Stimulated activated CD4-positive, alpha-beta T cell treated with anti-CD3 and anti-CD28 coated beads, Interleukin-12 subunit alpha, Interleukin-12 subunit beta, amount 100 ng/mL, for 48 hours (primary cell): ENCODE results near the gene TFAM.

Source experiments
- DNase-seq, 3 donors: peaks; one replicate each; pipeline ENCODE4 v3.0.0-alpha.2; 2020; ENCODE audit warnings: low read depth in 2 of 3, low spot score in 1 of 3

The TFAM gene

GRCh38 chr10:58384999-58385783, at the start of gene TFAM:
Gene TFAM (plus strand): TSS chr10:58385410. CDS start chr10:58385548, 138 bp downstream.
- DNase-seq: peak; percentile 91 to 98 (median 95)

GRCh38 chr10:58336242-58336641, 49.0 kb upstream of the TFAM start:
- DNase-seq: no peak

GRCh38 chr10:58341422-58341821, 43.8 kb upstream of the TFAM start:
- no peak for DNase-seq

GRCh38 chr10:58341947-58342346, 43.3 kb upstream of the TFAM start:
- no peak for DNase-seq

GRCh38 chr10:58347967-58348366, 37.2 kb upstream of the TFAM start:
- no peak for DNase-seq

- no peak for DNase-seq
Measured at GRCh38 chr10:58348571-58349033, 36.6 kb upstream of the TFAM start.

- no peak for DNase-seq
Measured at GRCh38 chr10:58350023-58350422, 35.2 kb upstream of the TFAM start.

GRCh38 chr10:58350619-58351323, 34.4 kb upstream of the TFAM start:
- no peak for DNase-seq

GRCh38 chr10:58351616-58352578, 33.3 kb upstream of the TFAM start:
- no peak for DNase-seq

- DNase-seq: no peak
Measured at GRCh38 chr10:58352956-58353610, 32.1 kb upstream of the TFAM start.

- DNase-seq: no peak
Measured at GRCh38 chr10:58356756-58357155, 28.5 kb upstream of the TFAM start.

GRCh38 chr10:58358314-58358933, 26.8 kb upstream of the TFAM start:
- no peak for DNase-seq

- DNase-seq: no peak
Measured at GRCh38 chr10:58358947-58359346, 26.3 kb upstream of the TFAM start.

- DNase-seq: no peak
Measured at GRCh38 chr10:58359541-58359940, 25.7 kb upstream of the TFAM start.

- DNase-seq: no peak
Measured at GRCh38 chr10:58360412-58361004, 24.7 kb upstream of the TFAM start.

- DNase-seq: no peak
Measured at GRCh38 chr10:58361353-58361752, 23.9 kb upstream of the TFAM start.

- DNase-seq: no peak
Measured at GRCh38 chr10:58362027-58362789, 23.0 kb upstream of the TFAM start.

GRCh38 chr10:58367069-58367468, 18.1 kb upstream of the TFAM start:
- DNase-seq: no peak

GRCh38 chr10:58371473-58371872, 13.7 kb upstream of the TFAM start:
- DNase-seq: no peak
